NOMO-1 treated with DMSO at 0.1 percent for 48 hours (cell line): ENCODE data around the gene DNAAF9.
A peak's percentile ranks its signal among the peaks of the same experiment; 100 is the strongest.

ENCODE experiments used
- DNase-seq: peaks from one replicate; lab custom pipeline; 2025; ENCODE audit not compliant: unreplicated experiment; lab: John Stamatoyannopoulos, UW

DNAAF9 gene

GRCh38 chr20:3412600-3413392 lies 5.3 kb upstream of the DNAAF9 start:
- DNase-seq: no peak

- DNase-seq: no peak
Measured at GRCh38 chr20:3410464-3410863, 3.0 kb upstream of the DNAAF9 start.

DNA sequence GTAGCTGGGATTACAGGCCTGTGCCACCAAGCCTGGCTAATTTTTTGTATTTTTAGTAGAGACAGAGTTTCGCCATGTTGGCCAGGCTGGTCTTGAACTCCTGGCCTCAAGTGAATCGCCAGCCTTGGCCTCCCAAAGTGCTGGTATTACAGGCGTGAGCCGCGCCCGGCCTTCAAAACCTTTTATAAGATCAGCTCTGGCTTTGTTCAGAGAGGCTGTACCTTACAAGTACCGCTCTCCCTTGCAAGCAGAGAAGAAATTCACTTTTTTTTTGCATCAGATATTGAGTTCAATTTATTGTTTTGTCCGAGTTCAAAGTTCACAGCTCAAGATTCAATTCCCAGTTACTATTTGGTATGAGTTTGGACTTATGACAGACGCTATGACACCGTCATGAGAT lies 1.9 kb upstream of the DNAAF9 start:
- DNase-seq: no peak

- DNase-seq: peak; percentile 66
Measured at GRCh38 chr20:3407771-3408637, 535 bp upstream of the DNAAF9 start.

- DNase-seq: peak; percentile 18
Measured at GRCh38 chr20:3406481-3407039, 909 bp downstream of the DNAAF9 start.

- no peak for DNase-seq
Measured at GRCh38 chr20:3405696-3406358, 1.6 kb downstream of the DNAAF9 start.

DNA sequence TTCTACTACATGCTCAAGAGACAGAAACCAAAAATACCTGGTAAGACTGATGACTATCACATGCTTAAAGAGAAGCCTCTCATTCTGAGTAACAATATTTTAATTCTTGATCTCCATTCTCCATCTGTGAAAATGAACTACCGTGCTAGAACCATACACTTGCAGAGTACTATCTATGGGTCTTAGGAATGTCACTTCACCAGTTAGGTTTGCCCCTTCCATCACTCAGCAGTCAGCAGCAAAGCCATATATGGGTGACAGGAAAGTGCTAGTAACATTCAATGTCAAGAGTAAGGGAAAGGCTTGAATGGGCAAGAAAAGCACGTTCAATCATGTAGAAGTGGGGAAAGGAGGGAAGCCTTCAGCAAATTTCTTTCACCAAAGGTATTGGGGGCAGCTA lies 2.3 kb downstream of the DNAAF9 start:
- DNase-seq: no peak

DNA sequence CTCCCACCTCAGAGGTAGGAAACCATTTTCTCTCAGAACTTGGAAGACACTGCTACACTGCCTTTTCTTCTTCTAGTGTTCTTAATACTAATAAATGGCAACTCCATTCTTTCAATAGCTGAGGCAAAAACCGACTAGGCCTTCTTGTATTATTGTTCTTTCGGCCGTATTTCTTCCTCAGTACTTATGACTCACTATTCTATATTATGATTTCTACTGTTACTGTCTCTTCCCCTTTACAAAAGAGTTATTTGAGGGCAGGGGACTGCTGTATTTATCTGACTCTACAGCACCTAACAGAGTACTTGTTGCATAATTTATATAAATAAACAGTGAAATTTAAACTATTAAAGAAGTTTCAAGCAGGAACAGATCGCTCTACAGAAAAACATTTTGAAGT lies 3.1 kb downstream of the DNAAF9 start:
- peak; percentile 52 for DNase-seq

DNA sequence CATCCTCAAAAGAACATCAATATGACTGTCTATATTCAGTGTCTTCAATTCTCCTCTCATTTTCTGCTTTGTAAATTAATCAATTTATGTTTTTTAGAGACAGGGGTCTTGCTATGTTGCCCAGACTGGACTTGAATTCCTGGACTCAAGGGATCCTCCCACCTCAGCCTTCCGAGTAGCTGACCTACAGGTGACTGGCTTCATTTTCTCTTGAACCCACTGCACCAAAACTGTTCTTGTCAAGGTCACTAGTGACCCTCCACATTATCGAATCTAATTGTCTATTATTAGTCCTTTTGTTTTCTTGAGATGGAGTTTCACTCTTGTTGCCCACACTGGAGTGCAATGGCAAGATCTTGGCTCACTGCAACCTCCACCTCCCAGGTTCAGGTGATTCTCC lies 3.7 kb downstream of the DNAAF9 start:
- no peak for DNase-seq

DNA sequence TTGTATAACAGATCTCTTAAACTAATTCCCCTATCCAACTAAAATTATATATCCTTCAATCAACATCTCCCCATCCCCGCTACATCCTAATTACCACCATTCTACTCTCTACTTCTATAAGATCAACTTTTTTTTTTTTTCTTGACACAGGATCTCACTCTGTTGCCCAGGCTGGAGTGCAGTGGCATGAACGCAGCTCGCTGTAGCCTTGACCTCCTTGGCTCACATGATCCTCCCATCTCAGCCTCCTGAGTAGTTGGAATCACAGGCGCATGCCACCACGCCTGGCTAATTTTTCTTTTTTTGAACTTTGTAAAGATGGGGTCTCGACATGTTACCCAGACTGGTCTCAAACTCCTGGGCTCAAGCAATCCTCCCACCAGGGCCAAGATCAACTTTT lies 5.0 kb downstream of the DNAAF9 start:
- no peak for DNase-seq

DNA sequence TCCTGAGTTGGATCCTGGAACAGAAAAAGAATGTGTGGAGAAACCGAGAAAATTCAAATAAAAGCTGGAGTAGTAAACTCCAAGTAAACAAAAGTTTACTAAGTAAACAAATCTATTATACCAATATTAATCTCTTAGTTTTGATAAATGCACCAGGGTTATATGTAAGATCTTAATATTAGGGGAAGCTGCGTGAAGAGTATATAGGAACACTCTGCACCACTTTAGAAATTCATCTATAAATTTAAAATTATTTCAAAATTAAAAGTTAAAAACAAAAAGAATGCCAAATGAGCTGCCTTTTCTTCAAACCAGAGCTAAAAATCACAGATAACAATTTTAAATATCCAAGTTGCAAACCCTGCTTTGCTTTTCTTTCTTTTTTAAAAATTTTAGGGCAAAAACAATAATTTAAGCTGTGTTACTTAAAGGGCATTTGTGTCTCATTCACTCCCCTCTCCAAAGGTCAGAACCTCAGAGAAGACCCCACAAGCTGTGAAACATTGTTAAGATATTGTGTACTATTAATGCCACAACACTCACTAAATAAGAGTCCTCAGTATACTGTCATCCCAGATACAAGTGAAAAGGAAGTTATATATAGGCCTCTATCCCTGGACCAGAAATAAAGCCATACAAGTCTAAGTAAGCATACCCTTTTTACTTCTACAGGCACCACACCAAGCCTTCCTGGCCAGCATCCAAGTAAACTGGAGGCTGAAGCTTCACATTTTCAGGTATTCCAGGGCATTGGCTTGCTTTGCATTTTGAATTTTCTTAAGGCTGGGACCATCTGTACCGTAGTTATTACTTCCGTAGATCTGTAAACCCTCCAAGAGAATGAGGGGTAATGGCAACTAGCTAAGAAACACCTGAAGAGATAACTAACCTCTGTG lies 7.0 kb downstream of the DNAAF9 start:
- DNase-seq: no peak

- no peak for DNase-seq
Measured at GRCh38 chr20:3398681-3399252, 8.7 kb downstream of the DNAAF9 start.

DNA sequence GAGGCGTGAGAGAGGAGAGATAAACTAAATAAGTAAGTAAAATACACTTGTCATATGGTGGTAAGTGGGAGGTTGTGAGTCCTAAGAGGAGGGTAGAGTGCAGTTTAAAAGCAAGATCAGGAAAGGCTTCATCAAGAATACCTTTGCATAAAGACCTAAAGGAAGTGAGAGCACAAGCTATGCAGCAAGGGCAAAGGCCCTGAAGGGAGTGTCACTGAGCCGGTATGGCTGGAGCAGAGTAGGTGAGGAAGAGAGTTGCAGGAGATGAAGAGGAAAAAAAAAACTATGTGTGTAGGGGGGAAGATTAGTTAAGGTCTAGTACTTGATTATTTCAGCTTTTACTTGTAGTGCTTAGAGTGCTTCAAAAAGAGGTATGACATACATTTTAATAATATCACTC lies 11.0 kb downstream of the DNAAF9 start:
- DNase-seq: no peak

GRCh38 chr20:3392756-3393155 lies 14.7 kb downstream of the DNAAF9 start:
- DNase-seq: no peak

DNA sequence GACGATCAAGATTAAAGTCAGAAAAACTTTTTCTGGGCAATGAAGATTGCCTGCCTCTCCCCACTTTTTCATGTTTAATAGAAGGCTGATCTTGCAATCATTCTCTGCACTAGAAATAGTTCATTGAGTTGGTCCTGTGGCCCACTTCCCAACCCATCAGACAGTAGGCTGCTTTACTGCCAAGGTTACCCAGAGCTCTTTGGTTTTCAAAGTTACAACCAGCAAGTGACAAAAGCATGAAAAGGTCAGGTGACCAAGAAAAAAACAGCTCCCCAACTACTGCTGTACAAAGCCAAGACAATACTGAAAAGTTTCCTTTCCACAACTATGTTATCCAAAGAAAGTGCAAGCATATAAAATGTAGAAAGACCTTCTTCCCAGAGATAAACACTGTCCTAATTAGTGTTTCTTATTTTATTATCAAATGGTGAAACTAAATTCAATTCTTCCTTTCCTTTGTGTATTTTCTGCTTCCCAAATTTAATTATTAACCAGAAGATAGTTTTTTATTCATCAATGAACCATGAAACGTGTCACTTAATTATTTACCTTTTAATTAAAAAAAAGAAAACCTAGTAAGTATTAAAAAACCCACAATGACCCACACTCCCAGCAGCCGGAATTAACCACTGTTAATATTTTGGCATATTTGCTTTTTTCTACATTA lies 16.6 kb downstream of the DNAAF9 start:
- DNase-seq: no peak

DNA sequence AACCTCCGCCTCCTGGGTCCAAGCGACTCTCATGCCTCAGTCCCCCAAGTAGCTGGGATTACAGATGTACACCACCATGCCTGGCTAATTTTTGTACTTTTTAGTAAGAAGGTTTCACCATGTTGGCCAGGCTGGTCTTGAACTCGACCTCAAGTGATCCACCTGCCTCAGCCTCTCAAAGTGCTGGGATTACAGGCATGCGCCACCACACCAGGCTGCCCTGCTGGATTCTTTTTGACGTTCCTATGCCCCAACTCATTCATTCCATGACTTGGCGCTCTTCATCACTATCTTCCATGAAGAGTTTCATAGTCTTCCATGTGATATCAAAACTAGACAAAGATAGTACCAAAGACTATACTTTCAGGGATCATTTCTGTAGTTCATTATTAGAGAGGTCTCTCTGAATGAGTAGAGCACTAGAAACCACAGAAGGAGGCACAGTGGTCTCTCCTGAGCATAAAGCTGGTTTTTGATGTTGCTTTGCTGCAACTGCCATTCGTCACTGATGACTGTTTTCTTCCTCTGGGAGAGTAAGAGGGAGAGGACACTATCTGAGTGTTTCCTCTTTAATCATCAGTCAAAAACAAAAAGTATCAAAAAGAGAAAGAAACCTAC lies 23.5 kb downstream of the DNAAF9 start:
- DNase-seq: no peak

- DNase-seq: no peak
Measured at GRCh38 chr20:3382836-3383235, 24.6 kb downstream of the DNAAF9 start.

DNA sequence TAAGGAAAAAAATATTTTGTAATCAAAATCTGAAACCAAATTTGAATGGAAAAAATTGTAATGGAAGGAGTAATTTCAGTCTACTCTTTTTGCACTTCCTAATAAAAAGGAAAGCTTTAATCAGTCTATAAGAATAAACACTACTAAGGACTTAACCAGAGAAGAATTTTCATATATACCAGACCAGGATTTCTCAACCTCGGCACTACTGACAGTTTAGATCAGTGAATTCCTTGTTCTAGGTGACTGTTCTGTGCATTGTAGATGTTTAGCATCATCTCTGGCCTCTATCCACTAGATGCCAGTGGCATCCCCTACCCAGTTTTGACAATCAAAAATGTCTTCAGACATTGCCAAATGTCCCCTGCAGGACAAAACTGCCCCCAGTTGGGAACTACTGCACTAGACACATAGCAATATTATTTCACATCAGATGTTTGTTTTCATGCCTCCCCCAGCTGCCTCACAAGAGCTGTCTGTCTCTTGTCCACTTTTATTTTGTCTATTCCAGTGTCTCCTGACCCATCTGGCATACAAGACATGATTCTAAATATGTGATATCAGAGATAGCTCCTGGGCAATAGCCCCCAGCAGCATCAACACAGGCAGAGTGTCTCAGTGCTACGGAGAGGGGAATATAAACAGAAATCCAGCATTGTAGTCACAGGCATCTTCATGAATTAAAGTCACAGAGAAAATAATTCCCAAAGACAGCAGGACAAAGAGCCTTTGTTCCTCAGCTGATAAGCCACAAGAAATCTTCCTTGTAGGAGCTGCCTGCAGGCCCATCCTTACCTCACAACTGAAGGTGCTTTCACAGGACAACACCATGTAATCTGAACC lies 27.0 kb downstream of the DNAAF9 start:
- no peak for DNase-seq
